Embryonic facial prominence (tissue), 1 donor: ENCODE results near the gene SPON2.

ENCODE experiments used
- DNase-seq: peaks from one replicate; pipeline ENCODE4 v3.0.0-alpha.2; 2016; ENCODE audit errors: extremely low spot score

Gene SPON2

DNA sequence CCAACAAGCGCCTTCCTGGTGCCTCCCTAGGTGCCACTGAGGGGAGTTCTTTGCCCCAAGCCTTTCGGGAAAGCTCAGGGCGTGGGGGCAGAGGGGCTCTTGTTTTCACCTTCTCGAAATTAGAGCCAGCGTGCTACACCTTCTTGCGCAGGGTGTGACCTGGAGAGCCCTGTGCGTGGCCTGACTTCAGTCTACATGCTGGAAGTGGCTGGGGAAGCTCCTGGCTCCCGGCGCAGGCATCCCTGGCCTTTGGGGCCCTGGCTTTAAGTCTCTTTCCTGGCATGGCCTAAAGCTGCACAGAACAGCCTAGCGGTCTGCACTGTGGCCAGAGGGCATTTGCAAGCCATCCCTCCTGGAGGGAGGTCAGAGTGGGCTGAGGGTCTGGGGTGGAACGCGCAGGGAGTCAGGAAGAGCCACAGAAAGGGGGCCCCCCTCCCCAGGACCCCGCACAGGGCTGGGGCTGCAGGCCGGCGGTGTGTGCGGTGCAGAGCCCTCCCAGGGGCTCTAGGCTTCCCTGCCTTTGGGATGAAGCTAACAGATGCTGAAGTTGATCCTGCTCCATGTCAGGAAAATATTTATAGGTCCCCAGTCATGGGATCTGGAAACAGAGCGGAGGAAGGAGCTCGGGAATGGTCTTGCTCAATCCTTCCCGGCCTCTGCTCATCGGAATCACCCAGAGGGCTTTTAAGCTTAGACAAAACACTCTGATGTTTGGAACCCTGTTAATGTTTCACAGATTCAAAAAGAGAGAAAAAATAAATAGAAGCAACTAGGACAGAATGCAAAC is 781 bp upstream of the SPON2 start:
- no peak for DNase-seq

DNA sequence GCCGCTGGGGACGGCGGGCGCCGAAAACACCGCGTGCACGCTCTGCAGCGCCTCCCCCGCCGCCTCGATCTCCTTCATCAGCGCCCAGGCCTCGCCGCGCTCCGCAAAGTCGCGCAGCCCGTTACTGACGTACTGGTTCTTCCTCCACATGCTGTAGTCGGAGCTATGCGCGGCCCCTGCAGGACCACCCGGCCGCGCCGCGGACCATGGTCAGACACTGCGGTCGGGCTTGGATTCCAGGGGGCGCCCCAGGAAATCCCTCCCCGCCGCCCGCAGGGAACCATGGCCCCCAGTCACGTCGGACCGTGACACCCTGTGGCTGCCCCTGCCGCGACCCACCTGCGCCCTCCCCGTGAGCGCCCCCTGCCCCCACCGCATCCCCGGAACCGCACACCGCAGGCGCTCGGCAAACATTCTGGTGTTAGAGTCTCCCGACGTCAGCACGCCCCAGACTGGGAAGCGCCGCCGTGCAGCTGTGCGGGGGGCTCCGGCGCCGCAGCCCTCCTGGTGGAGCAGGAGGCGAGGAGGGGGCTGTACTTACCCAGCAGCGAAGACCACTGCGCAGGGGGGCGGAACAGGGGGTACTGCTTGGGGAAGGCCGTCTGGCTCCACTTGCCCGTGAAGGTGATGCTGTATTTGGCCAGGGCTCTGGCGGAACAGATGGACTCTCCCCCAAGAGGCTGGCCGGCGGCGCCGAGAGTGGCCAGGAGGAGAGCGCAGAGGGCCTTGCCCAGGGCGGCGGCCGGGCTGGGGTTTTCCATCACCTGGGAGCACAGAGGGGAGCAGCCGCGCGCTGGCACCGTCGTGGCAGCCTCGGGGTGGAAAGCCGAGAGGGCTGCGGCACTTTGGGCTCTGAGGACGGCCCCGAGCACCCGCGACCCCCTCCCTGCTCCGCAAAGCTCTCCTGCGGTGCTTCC is 814 bp downstream of the SPON2 start:
- no peak for DNase-seq

DNA sequence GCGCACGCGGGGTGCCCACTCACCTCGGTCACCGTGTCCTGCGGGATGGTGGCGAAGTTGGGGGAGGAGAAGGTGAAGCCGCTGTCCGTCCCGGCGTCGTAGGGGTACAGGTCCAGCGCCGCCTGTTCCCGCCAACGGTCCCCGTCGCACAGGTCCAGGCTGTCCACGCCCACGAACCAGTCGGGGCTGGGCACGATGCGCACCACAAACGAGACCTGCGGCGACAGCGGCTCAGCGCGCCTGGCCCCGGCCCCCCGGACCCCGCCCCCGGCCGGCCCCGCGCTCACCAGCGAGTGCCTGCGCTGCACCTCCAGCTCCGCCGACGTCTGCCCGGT is 1.4 kb downstream of the SPON2 start:
- DNase-seq = no peak

GRCh38 chr4:1170156-1170975 is 2.0 kb downstream of the SPON2 start:
- DNase-seq = no peak

GRCh38 chr4:1169691-1170096 is 2.7 kb downstream of the SPON2 start:
- no peak for DNase-seq

DNA sequence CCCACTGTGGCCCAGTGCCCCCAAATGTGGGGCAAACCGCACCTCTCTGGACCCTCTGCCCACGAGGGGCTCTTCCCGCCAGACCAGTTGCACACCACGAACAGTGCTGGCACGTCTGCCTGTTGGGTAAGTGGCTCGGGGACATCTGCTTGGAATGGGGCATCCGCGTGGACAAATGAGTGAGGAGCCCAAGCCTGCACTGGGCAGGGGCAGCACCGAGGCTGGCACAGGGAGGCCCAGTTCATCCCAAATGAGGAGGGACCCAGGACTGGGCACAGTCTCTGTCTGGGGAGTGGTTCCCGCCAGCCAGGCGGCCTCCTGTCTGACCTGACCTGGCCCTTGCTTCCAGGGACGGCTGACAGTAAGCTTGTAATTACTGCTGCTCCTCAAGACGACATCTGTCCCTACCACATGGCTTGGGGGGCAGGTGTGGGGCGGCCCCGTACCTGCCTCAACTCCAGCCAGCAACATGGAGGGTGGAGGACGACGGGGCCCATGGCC is 3.2 kb downstream of the SPON2 start:
- DNase-seq = no peak

GRCh38 chr4:1168191-1169101 is 3.9 kb downstream of the SPON2 start:
- no peak for DNase-seq

DNA sequence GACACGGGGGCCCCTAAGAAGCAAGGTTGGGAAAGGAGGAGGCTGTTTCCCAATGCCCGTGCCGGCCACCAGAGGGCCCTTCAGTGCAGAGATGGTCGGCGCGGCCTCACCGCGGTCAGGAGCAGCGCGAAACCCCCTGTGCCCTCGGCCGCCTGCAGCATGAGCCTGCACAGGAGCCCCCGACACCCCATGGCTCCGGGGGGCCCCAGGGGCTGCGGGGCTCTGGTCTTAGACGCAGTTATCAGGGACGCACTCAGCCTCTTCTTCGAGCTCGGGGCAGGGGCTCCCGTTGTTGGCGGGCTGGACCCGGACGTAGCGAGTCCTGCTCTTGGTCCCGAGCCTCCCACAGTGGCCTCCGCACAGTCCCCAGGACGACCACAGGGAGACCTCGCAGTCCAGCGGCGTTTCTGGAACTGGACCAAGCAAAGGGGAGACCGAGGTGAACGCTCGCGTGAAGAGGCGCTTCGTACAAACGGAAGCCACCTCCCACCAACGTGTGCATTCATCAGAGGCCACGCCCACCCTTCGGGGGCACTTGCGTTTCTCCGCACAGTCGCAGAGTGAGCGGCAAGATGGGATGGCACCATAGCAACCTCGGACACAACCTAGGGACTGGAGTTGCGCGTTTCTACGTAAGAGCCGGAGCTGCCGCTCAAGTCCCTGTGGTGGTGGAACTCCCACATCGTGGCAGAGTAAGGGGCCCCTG is 5.0 kb downstream of the SPON2 start:
- DNase-seq = peak; percentile 71

- DNase-seq = no peak
These were observed 5.7 kb downstream of the SPON2 start for GRCh38 chr4:1166509-1167243.

DNA sequence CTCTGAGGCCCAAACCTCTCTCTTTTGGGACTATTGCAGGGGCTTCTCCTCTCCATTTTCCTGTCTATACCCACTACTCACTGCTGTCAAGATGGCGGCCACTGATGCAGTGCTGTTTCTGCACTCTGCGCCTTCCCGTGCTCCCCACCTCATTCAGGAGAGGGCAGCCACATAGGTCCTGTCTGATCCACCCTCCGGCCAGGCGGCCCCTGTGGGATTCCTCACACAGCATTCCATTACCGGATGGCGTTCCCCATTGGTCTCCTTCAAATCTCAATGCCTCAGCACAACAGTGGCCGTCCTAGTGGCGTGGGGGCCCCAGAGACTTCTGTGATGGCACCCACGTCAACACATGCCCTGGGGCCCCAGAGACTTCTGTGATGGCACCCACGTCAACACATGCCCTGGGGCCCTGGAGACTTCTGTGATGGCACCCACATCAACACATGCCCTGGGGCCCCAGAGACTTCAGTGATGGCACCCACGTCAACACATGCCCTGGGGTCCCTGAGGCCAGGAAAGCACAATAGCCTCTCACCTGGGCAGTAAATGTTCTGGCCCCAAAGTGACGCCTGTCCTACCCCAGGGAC is 7.3 kb downstream of the SPON2 start:
- no peak for DNase-seq

- no peak for DNase-seq
These were observed 7.9 kb downstream of the SPON2 start for GRCh38 chr4:1164444-1164843.

- no peak for DNase-seq
These were observed 8.3 kb downstream of the SPON2 start for GRCh38 chr4:1164040-1164439.

DNA sequence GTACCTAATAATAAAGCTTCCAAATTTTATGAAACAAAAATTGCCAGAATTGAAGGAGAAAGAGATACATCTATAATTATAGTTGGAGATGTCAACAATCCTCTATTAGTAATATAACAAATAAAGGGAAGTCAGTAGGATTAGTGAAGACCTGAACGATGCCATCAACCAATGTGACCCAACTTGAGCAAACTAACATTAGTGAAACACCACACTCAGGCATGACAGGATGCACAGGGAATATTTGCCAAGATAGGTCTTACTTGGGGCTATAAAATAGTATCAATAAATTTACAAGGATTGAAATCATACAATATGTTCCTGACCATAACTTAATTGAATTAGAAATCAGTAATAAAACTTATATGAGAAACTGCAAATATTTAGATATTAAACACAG is 12.0 kb downstream of the SPON2 start:
- DNase-seq = no peak

GRCh38 chr4:1156069-1156468 is 16.3 kb downstream of the SPON2 start:
- no peak for DNase-seq

GRCh38 chr4:1155314-1155713 is 17.1 kb downstream of the SPON2 start:
- DNase-seq = no peak

GRCh38 chr4:1154523-1155182 is 17.7 kb downstream of the SPON2 start:
- DNase-seq = no peak

DNA sequence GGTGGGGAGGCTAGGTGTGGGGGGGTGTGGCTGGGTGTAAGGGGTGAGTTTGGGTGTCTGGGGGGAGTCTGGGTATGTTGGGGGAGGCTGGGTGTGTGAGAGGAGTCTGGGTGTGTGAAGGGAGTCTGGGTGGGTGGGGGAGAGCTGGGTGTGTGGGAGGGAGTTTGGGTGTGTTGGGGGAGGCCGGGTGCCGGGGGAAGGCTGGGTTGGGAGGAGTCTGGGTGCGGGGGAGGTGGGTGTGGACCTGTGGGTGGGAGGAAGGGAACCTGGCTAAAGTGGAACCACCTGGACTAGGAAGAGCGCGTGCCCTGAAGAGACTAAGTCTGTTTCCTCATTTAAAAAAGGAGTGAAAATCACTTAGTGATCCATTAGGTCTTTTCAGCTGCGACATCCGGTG is 18.3 kb downstream of the SPON2 start:
- no peak for DNase-seq

- no peak for DNase-seq
These were observed 18.8 kb downstream of the SPON2 start for GRCh38 chr4:1153567-1154090.
